CD4-positive, alpha-beta T cell treated with Interleukin-15 for 1 hour (primary cell): Measurements from ENCODE around the gene MORF4L2.
A peak's percentile ranks its signal among the peaks of the same experiment; 100 is the strongest.

Source experiments
- DNase-seq: peaks from one replicate; pipeline ENCODE4 v3.0.0-alpha.2; 2020

Gene MORF4L2, protein sequence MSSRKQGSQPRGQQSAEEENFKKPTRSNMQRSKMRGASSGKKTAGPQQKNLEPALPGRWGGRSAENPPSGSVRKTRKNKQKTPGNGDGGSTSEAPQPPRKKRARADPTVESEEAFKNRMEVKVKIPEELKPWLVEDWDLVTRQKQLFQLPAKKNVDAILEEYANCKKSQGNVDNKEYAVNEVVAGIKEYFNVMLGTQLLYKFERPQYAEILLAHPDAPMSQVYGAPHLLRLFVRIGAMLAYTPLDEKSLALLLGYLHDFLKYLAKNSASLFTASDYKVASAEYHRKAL

DNA sequence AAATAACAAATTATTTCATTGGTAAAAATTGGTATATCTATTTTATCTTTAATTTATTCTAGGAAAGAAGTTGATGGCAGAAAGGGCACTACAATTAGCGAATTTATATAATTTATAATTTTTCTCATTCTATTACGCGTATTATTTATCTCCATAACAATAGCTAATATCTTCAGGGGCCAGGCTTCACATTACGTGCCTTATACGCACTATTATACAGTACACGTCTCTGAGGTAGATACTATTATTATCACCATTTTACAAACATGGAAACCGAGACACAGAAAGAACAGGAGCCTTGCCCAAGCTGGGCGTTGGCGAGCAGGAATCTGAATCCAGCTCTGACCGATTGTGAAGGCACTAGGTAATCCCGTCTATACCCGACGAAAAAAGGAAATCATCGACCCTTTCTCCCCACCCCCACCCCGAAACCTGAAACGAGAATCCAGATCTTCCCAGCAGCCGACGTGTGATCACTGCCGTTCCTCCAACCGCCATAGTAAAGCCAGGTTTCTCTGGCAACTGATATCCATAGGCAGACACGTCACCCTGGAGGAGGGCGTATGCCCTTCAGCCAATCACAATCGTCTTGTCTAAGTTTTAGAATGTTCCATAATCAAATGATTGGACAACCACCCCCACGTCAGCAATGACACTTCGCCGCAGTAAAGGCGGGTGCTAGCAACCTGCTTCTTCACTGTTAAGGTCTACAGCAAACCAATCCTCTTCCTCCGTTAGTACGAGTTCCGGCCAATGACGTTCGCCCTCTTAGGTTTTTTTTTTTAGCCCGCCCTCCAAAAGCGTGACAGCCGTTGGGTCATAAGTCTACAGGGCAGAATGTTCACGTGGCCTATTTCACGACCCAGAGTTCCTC lies at the start of gene MORF4L2:
Gene MORF4L2, minus strand, starts transcription at position 501 of the 874 bp plus-strand sequence. CDS start 9,672 bp downstream, outside the sequence.
- peak; percentile 97 for DNase-seq

DNA sequence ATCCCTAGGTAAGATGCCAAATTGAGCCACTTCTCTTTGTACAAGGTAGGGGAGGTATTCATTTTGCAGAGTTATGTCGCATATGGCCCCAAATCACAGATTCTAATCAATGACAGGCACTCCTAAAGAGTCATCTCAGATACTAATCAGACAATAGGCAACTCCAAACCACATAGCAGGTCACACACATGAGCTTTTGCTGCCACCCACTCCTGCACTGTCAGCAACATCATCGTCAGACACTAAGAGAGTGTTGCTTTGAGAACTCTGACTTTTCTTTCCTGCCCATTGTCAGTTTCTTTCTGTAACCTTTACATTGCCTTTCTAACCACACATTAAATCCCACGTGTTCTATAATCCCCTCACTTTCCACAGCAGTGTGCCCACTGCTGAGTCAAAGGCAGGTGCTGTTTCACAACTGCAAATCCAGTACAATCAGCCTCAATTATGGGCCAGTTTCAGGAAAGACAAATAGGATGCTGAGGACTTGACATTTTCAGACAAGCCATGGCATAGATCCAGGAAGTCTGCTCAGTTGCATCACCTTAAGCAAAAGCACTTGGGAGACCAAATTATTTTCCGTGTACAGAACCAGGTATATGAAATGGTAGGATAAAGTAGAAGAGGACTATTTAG lies 47.7 kb upstream of the MORF4L2 start:
- no peak for DNase-seq

DNA sequence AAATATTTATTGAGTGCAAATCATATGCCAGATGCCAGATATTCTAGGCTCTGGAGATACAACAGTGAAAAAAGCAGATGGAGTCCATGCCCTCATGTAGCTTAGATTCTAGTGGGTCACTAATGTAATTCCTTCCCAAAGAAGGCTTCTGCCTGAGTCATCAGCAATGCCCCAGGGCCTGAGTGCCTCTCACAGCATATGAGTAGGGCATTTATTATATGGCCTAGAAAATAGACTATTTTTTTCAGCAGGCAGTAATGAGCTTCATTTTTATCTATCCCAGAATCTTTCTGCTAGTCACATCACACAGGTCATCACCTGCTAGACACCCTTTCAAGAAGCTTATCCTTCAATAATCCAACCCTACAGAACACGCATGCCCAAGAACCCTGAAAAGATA lies 46.5 kb upstream of the MORF4L2 start:
- no peak for DNase-seq

DNA sequence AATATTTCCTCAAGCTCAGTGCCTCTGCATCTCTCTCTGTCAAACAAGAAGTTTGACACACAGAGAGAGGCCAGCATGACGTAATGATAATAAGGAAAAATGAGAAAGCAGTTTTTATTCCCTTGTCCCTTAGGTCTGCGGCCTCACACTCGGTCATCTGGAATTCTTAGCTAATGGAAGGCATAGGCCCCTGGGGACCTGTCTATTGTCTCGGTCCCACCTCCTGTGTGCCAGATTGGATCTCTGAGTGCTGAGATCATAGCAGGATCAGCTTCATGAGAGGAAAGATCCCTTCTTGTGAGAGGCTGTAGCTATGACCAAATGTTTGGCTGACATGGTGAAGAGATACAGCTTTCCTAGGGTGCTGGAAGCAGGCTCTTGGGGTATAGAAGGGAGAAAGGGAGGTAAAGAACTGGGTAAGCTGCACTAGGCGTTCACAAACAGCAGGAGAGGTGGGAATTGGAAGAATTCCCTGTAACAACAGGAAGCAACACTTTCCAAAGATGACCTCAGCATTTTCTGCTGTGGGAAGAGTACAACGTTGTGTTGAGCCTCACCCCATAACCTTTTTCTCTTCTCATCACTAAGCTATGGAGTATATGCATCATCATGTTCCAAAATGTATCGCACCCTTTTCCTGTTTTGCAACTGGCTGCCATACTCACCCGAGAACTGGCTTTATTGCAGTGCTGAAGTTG lies 44.4 kb upstream of the MORF4L2 start:
- no peak for DNase-seq

DNA sequence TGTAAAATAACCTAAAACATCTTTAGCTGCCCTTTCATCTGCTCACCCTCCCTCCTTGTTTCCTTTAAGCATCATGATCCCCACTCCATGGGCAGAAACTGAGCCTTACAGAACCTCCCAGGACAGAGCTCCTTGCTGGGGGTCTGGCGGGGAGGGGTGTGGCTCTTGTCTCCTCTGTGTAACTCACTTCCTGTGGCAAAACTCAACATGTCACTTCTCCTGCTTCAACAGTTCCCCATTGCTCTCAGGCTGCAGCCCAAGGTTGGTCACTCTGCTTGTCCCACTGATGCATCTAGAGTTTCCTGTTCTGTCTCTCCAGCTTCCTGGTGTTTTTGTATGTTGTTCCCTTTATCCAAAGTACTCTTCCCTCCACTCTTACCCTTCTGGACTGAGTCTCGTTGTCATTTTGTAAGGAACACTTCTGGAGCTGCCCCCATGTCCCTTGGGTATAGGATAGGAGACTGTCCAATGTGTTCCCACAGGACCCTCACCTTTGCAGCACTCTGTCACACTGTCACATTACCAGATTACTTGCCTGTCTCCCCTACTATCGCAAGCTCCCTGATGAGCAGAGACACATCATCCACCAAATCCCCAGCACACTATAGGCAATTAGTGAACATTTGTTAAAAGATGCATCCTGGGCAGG lies 43.8 kb upstream of the MORF4L2 start:
- peak; percentile 24 for DNase-seq

DNA sequence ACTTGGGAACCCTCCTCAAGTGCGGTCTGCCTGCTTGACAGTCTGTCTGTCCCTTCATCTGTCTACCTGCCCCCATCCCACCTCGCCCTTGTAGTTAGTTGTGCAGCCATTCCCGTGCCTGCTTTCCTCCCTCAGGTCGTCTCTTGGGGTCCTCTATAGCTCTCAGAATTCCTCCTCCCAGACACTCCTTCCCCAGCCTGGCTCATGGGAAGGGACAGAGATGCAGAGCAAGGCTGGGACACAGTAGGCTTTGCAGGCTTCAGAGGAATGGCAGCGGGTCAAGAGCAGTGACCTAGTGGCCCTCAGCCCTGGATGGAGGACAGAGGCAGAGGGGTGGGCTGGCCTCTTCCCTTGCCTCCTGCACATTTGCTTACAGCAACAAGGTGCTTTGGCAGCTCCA lies 42.5 kb upstream of the MORF4L2 start:
- no peak for DNase-seq

DNA sequence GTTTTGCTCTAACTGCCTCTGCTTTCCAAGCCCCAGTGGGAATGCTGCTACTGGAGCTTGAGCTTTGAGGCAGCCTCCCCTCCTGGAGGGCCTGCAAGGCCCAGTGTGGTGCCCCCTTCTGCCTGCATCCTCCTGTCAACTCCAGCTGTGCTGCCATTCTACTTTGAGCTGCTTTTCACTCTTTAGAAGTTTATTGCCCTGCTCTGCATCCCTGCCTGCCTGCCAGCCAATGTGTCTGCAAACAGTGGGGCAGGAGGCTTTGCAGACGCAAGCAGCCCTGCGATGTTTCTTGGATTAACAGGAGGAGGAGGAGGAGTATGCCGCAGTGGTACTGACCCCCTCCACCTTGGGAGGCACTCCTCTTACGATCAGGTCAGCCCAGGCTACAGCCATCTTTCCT lies 40.6 kb upstream of the MORF4L2 start:
- DNase-seq = no peak

DNA sequence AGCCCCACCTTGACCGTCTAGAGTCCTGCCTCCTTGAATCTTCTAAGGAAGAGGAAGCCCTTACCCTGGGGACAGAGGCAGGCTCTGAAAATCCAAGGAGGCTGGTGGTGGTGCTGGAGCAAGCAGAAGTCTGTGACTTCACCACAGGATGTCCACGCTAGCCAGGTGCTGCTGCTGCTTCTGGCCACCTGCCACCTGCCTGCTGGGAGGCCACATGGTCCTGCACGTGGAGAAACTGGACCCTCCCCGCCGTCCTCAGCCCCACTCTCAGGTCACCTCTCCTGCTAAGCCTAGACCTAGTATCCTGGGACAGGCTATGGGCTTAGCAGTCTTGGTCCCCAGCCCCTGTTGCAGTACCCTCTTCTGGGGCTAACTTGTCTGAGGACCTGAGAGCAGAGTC lies 40.0 kb upstream of the MORF4L2 start:
- DNase-seq = no peak

DNA sequence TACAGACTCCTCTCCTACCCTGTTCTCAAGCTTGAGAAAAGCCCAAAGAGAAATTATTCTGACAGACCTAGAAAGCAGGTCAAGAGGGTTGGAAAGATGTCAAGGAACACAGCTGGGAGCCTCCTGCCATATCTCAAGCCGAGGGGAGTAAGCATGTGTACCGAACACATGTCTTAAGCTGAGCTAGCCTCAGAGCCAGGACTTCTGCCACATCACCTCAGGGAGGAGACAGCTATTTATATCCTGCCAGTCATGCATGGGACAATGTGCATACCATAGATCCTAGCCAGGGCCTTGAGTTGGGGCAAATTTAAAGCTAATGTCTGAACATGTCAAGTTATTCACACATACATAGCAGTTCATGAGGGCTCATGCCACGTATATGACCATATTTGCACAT lies 36.0 kb upstream of the MORF4L2 start:
- DNase-seq = no peak

DNA sequence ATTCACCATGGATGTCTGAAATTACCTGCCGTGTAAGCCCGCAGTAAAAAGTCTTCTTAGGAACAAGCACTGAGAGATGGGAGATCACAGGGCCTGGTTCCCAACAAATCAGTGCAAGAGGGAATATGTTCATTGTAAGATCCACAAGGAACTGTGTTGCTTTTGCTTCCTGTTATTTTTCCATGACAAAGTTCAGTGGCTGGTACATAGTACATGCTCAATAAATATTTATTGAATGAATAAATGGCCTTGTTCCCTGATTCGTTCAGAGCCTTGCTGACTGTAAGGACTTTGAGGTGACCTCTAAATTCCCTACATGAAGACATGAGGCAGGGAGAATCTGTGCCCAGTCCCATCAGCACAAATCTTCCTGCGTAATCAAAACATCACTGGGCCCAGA lies 31.6 kb upstream of the MORF4L2 start:
- no peak for DNase-seq

DNA sequence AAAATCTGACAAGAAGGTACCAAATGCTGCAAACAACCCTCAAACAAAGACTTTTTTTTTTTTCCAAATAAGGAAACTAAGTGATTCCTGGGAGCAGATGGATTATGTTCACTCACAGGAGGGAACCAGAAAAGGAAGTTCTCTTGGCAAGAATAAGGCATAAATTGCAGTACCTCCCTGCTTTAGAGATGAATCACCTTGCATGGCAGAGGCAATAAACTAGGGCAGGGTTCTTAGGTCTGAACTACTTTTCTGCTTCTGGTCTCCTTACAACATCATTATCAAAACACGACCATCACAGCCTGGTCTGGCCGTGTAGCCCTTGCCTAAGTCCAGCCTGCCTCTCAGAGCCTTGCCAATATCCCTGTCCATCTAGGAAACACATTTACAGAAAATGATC lies 30.5 kb upstream of the MORF4L2 start:
- DNase-seq = no peak

DNA sequence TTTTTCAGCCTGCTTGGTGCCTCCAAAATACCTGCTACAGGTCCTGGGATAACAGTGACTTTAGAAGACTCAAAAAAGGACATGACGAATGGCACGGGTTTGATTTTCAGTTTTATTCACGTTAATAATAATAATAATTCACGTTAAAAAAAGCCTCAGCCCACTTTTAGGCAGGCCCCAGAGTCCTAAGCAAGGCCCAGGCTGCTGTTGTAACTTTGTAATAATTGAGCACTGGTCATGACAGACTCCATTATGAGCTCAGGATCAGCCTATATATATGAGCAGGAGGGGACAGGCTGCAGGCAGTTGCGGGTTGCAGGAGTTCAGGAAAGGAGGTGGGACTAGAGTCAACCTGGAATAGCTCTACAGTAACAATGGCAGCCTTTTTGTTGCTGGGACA lies 24.1 kb upstream of the MORF4L2 start, which contains the start of gene TMEM31:
Gene TMEM31, plus strand, starts transcription at position 301 of the 400 bp plus-strand sequence. CDS start 1,350 bp downstream, outside the sequence.
- no peak for DNase-seq

DNA sequence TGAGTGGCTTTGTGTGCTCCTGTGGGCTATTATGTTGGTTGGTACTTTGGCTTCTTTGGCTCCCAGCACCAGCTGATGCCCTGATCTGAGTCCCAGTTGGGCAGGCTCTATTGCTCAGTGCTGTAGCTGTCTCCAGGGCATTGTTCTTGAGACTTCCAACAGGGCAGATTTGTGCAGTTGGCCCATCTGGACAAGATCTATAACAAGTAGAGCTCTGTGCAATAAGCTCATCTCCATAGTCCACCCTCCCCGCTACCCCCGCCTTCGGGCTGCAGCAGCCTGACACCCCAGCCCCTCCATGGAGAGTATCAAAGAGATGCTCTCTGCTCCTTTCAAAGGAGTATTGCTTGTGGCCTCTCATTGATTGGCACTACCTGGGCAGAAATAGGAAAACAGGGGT lies 18.4 kb upstream of the MORF4L2 start:
- no peak for DNase-seq

DNA sequence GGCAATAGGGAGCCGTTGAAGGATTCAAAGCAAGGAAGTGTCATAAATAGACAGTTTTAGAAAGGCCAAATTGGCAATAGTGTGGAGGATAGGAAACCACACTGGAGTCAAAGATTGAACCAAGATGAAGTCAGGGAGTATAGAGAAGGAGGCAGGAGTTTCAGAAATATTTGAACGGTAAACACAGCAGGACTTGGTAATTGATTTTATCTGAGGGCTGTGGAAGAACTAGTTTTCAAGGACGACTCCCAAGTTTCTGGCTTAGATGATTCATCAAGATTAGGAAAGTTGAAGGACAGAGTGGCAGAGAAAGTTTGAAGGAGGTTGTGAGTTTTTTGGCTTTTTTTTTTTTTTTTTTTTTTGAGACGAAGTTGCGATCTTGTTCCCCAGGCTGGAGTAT lies 12.7 kb upstream of the MORF4L2 start:
- no peak for DNase-seq

DNA sequence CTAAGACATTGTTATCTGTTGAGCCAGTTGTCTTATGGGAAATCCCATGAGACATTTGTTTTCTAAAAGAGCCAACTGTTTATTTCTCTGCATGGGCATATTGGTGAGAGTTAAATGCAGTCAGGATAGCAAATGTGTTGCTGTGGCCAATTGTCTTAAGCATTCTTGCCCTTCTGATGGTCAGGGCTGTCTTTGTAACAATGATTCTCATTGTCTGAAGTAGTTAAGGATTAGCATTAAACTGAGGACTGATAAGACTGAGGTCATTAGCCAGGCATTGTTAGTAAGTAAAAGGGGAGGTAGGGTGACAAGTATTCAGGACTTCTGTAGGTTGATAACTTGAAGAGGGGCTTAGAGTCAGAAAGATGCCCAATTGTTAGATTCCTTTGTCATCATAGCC lies 11.2 kb upstream of the MORF4L2 start:
- DNase-seq = no peak

DNA sequence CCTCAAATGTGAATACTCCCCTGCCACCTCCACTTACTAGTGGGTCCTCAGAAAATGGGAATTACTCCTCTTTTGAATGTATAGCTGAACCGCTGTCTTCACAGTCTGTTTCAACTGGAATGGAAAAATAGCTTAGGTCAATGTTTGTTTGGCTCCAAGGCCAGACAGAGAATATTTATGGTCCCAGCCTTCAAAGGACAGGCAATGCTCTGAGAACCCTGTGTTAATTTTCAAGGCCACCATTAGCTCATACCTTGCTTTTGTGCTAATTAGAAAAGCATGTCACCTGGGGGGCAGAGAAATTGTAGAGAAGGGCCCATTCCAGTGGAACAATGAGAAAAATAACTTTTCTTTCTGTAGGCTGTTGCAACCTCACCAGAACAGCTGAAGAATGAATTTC lies 4.6 kb upstream of the MORF4L2 start:
- no peak for DNase-seq

DNA sequence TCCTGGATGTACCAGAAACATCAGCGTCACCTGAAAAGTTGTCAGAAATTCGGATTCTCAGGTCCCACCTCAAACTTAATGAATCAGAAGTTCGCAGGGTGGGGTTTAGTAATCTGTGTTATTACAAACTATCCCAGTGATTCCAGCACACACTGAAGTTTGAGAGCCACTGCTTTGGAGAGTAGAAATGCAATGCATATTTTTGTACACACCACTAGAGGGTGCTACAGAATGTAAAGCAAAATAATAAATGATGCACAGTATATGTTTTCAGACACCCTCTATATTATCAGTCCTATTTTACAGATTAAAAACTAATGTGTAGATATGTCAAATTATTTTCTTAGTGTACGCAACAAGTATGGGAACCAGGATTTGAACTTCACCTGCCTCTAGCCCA lies 2.4 kb upstream of the MORF4L2 start:
- no peak for DNase-seq

DNA sequence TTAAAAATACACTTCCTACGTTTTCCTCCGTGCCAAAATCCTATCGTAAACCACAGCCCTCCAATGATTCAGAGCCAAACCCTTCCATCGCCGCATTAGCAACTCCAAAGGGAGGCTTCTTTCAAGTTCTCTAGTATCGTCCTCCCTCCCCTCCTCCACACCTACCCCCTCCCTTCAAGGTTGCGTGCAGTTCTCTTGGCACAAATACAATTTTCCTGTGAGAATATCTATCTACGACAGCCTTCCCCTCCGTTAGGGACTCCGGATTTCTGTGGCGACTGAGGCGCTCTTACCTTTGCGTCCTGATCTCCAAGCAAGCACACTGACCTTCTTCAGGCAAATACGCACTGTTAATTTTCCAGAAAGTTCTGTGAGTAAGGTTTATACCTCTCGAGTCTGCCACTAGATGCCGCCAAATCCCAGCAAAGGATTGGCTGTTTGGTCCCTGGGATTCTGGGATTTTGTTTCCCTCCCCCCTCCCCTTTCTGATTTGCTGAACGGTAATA lies 1.2 kb upstream of the MORF4L2 start:
- peak; percentile 54 for DNase-seq

DNA sequence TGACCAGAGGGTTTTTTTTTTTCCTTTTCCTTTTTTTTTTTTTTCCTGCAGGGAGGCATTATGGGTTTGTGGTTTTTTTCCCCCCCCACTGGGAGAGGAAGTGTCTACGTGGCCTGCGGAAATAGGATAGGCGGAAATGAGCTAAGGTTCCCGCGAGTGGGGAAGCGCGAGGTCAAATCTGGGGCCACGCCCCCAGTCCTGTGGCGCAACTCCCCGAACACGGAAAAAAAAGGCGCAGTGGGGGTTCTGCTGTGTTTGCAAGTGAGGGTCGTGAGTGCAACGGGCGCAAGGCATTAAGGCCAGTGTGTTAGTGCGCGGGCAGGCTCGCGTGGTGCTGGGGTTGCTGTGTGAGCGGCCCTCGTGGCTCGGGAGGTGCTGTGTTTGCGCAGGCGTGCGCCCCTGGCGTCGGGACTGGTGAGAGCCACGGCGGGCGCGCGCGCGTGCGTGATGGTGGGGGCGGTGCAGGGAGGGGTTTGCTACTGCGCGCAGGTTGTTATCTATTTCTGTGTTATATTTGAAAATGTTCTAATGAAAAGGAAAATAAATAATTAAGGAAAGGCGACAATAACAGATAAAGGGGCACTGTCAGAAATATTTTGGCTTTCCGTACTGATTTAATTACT lies 685 bp upstream of the MORF4L2 start:
- peak; percentile 89 for DNase-seq

DNA sequence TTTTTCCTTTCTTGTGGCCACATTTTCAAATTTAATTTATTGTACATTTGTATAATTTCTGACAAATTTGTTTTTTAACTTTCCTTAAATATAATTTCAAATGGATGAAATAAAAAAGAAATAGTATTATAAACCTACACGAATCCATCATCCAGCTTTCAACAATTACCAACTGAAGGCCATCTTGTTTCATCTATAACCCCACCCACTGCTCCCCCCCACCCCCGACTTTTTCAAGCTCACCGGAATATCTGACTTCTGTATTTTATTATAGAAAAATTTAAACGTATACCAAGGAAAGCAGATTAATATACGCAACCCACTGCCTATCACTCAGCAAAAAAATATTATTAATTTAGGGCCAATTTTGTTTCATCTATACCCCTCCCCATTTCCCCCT lies 1.1 kb downstream of the MORF4L2 start:
- no peak for DNase-seq

DNA sequence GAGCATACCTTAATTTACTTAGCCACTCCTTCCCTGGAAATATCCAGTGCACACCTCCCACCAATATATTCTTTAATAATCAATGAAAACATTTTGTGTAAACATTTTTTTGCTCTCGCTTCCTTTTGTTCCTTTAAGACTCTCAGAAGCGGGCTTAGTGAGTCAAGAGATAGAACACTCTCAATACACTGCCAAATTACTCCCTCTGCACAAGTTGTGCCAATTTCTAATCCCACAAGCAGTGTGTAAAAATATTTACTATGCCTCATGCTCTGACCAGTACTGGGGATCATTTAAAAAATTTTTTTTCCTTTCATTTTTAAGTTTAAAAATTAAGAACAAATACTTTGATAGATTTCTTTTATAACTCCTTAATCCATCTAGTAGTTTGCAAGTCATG lies 5.1 kb downstream of the MORF4L2 start:
- DNase-seq = no peak
